Suprapubic skin (tissue), 4 donors: ENCODE data around the gene GAK. TPM values are rescaled to one million over a fixed set of nuclear protein-coding genes. Genes with fewer than 3 reads are reported as not detected.

Source experiments
- DNase-seq, 2 donors: peaks; one replicate each; pipeline ENCODE4 v3.0.0-alpha.2; 2019; ENCODE audit warnings: low spot score in 2 of 2
- H3K27ac ChIP-seq: fragments of 200-600 bp; sonication (generic); one replicate; pipeline ENCODE4 v1.5.1; 2019
- H3K27me3 ChIP-seq: fragments of 200-600 bp; sonication (generic); one replicate; pipeline ENCODE4 v1.5.1; 2019
- H3K36me3 ChIP-seq: fragments of 200-600 bp; sonication (generic); one replicate; pipeline ENCODE4 v1.5.1; 2019
- H3K4me1 ChIP-seq: fragments of 200-600 bp; sonication (generic); one replicate; pipeline ENCODE4 v1.5.1; 2019
- H3K4me3 ChIP-seq: fragments of 200-600 bp; sonication (generic); one replicate; pipeline ENCODE4 v1.5.1; 2019; ENCODE audit warnings: mild to moderate bottlenecking
- H3K9me3 ChIP-seq: fragments of 200-600 bp; sonication (generic); one replicate; pipeline ENCODE4 v1.5.1; 2019
- CTCF ChIP-seq, 2 donors: fragments of 200-600 bp in 1 of 2; fragments of 450-650 bp in 1 of 2; sonication (generic) in 1 of 2; IDR thresholded peaks; one replicate each; pipeline ENCODE4 v1.5.1; 2016 to 2019; ENCODE audit warnings: antibody characterized with exemption in 2 of 2, mild to moderate bottlenecking in 1 of 2, moderate library complexity in 1 of 2
- EP300 ChIP-seq: sonication (generic); formaldehyde crosslinking; IDR thresholded peaks from one replicate; pipeline ENCODE4 v1.6.1; 2017; ENCODE audit warnings: antibody characterized with exemption
- POLR2A ChIP-seq, 2 donors: fragments of 450-650 bp; IDR thresholded peaks; one replicate each; pipeline ENCODE4 v1.6.1; 2017; ENCODE audit warnings: antibody characterized with exemption in 2 of 2, mild to moderate bottlenecking in 2 of 2, moderate library complexity in 2 of 2
- POLR2AphosphoS5 ChIP-seq, 3 donors: sonication (generic); formaldehyde crosslinking; IDR thresholded peaks; one replicate each; pipeline ENCODE4 v1.6.1; 2017; ENCODE audit warnings: antibody characterized with exemption in 3 of 3
- WGBS: methylation state at CpG from one replicate; pipeline ENCODE4 v1.1.5; 2018; 5-methylcytosine and 5-hydroxymethylcytosine counted together
- total RNA-seq, 4 donors: library from RNA; depleted of rRNA; stranded (reverse); fragments of >200 nt; gene quantifications; one replicate each; pipeline ENCODE4 v1.1.0, GENCODE V29; 2016

Gene GAK
- total RNA-seq, 4 donors from 2014 or later = 108 to 166 (median 132) TPM

DNA sequence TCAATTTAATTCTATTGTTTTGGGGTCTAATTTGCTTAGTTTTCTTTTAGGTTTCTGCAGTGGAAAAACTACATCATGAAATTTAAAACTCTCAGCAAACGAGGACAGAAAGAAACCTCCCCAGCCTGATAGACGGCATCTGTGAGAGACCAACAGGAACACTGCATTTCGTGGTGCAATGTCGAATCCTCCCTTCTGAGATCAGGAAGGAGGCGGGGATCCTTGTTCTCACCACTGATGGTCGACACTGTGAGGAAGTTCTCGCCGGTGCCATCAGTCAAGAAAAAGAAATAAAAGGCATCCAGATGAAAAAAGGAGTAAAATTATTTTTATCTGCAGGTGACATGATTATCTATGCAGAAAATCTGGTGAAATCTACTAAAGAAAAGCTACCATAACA lies 16.5 kb downstream of the GAK start:
- Histone ChIP-seq H3K27me3 (no peaks in the 10 kb centered on the region), H3K4me1 (no peaks in the 10 kb centered on the region), H3K9me3 (no peaks in the 10 kb centered on the region), H3K27ac (no peak overlapping the region), H3K4me3 (no peak overlapping the region), H3K36me3 (peaks cover 22% of the 10 kb centered on the region)
- no peak for DNase-seq
- 67% methylated on average over 8 of the region's 8 CpGs for WGBS
- TF ChIP-seq CTCF (IDR thresholded peaks at IDR 0.05) (no peak), EP300 (no peak), POLR2AphosphoS5 (IDR thresholded peaks at IDR 0.05) (no peak), POLR2A (IDR thresholded peaks at IDR 0.05) (no peak)

GRCh38 chr4:915041-915474 lies 17.1 kb downstream of the GAK start:
- no peak for TF ChIP-seq EP300
- TF ChIP-seq CTCF (IDR thresholded peaks at IDR 0.05) = no peak
- TF ChIP-seq POLR2A (IDR thresholded peaks at IDR 0.05) = no peak
- TF ChIP-seq POLR2AphosphoS5 (IDR thresholded peaks at IDR 0.05) = no peak
- DNase-seq = peak; percentile 33 to 70
- no peak overlapping the region for H3K27ac ChIP-seq
- no peaks in the 10 kb centered on the region for H3K27me3 ChIP-seq
- H3K36me3 ChIP-seq = peaks cover 25% of the 10 kb centered on the region
- H3K9me3 ChIP-seq = no peaks in the 10 kb centered on the region
- H3K4me1 ChIP-seq = no peaks in the 10 kb centered on the region
- WGBS = 78% methylated on average over 20 of the region's 20 CpGs
- no peak overlapping the region for H3K4me3 ChIP-seq

DNA sequence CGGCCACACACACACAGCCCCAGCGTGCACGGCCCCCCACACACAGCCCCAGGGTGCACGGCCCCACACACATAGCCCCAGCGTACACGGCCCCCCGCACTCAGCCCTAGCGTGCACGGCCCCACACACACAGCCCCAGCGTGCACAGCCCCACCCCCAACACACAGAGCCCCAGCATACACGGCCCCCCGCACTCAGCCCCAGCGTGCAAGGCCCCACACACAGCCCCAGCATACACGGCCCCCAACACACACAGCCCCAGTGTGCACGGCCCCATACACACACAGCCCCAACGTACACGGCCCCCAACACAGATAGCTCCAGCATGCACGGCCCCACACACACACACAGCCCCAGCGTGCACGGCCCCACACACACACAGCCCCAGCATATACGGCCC lies 17.6 kb downstream of the GAK start:
- Histone ChIP-seq H3K9me3 (no peaks in the 10 kb centered on the region), H3K27me3 (no peaks in the 10 kb centered on the region), H3K4me3 (no peak overlapping the region), H3K36me3 (peaks cover 25% of the 10 kb centered on the region), H3K4me1 (no peaks in the 10 kb centered on the region), H3K27ac (no peak overlapping the region)
- peak in 1 of 2 donors; percentile 53 for DNase-seq
- no CpG with 5 or more reads among the region's 21 CpGs for WGBS
- TF ChIP-seq EP300 (no peak), POLR2AphosphoS5 (IDR thresholded peaks at IDR 0.05) (no peak), CTCF (IDR thresholded peaks at IDR 0.05) (no peak), POLR2A (IDR thresholded peaks at IDR 0.05) (no peak)

DNA sequence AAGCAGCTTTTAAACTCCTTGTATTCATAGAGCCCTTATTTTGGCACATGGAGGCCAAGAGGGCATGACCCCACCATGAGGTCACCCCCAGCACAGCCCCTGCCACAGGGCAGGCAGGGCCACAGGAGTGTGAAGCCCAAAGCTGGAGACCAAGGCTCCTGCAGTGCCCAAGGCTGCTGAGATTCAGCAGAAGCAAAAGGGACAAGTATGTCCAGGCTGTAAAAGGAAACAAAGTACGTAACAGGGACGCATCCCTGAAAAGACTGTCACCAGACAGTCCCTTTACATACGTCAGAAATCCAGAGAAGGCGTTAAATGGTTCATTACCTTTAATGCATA lies 18.9 kb downstream of the GAK start:
- no peaks in the 10 kb centered on the region for H3K27me3 ChIP-seq
- H3K27ac ChIP-seq = no peak overlapping the region
- H3K4me1 ChIP-seq = no peaks in the 10 kb centered on the region
- TF ChIP-seq EP300 (no peak), POLR2A (IDR thresholded peaks at IDR 0.05) (no peak), CTCF (IDR thresholded peaks at IDR 0.05) (no peak), POLR2AphosphoS5 (IDR thresholded peaks at IDR 0.05) (no peak)
- peaks cover 31% of the 10 kb centered on the region for H3K36me3 ChIP-seq
- peak in 1 of 2 donors; percentile 21 for DNase-seq
- 89% methylated on average over 4 of the region's 4 CpGs for WGBS
- no peaks in the 10 kb centered on the region for H3K9me3 ChIP-seq
- H3K4me3 ChIP-seq = no peak overlapping the region

DNA sequence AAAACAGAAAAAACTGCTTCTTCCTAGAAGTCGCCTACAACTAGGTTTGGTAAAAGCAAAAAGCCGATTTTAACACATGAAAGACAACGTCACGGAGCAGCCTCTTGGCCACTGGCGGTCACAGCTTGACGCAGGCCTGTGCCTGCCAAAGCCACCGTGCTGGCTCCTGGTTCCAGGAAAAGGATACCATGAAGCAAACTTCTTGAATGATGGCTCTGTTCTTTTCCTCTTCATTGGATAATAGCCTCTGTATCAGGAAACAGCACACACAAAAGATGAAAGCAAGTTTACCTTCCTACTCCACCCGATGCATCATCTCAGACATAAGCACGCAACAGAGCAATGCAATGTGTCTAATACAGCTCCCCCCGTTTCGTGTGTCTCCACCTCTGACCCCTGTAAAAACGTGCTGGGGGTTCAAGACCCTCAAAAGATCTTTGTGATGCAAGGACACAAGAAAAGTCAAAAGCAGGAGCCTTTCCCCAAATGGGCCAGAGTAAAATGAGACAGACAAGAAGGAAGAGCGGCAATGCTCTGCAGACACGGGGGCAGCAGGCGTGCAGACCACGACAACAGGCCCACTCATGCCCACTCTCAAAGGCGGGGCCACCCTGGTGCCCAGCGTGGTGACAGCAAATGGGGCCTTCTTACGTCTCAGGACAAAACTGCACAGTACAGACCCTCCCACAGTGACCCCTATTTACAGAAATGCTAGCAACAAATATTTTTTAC lies 19.4 kb downstream of the GAK start:
- TF ChIP-seq EP300 (no peak), CTCF (IDR thresholded peaks at IDR 0.05) (no peak), POLR2A (IDR thresholded peaks at IDR 0.05) (no peak), POLR2AphosphoS5 (IDR thresholded peaks at IDR 0.05) (no peak)
- 76% methylated on average over 19 of the region's 19 CpGs for WGBS
- peaks cover 31% of the 10 kb centered on the region for H3K36me3 ChIP-seq
- peak overlapping the region; percentile 52 for H3K27ac ChIP-seq
- peak in 1 of 2 donors; percentile 58 for DNase-seq
- H3K4me1 ChIP-seq = no peaks in the 10 kb centered on the region
- no peaks in the 10 kb centered on the region for H3K27me3 ChIP-seq
- no peak overlapping the region for H3K4me3 ChIP-seq
- no peaks in the 10 kb centered on the region for H3K9me3 ChIP-seq
